Gastroesophageal sphincter (tissue), 3 donors: ENCODE measurements around the gene SMARCA4.

Experiments used
- EP300 ChIP-seq: sonication (generic); formaldehyde crosslinking; IDR thresholded peaks from one replicate; pipeline ENCODE4 v1.6.1; 2017; ENCODE audit warnings: antibody characterized with exemption, mild to moderate bottlenecking
- POLR2A ChIP-seq, 2 donors: fragments of 450-650 bp; IDR thresholded peaks; one replicate each; pipeline ENCODE4 v1.6.1; 2017; ENCODE audit warnings: antibody characterized with exemption in 2 of 2, mild to moderate bottlenecking in 2 of 2, moderate library complexity in 1 of 2
- TF ChIP-seq, protein P1 (sequence below), 4 experiments: fragments of 200-600 bp in 2 of 4; fragments of 450-650 bp in 2 of 4; sonication (generic) in 1 of 4; IDR thresholded peaks; one replicate each; pipeline ENCODE4 v1.5.1; 2017 to 2019; ENCODE audit warnings: antibody characterized with exemption in 4 of 4, mild to moderate bottlenecking in 2 of 4, moderate library complexity in 2 of 4

- TF ChIP-seq, protein P1, sequence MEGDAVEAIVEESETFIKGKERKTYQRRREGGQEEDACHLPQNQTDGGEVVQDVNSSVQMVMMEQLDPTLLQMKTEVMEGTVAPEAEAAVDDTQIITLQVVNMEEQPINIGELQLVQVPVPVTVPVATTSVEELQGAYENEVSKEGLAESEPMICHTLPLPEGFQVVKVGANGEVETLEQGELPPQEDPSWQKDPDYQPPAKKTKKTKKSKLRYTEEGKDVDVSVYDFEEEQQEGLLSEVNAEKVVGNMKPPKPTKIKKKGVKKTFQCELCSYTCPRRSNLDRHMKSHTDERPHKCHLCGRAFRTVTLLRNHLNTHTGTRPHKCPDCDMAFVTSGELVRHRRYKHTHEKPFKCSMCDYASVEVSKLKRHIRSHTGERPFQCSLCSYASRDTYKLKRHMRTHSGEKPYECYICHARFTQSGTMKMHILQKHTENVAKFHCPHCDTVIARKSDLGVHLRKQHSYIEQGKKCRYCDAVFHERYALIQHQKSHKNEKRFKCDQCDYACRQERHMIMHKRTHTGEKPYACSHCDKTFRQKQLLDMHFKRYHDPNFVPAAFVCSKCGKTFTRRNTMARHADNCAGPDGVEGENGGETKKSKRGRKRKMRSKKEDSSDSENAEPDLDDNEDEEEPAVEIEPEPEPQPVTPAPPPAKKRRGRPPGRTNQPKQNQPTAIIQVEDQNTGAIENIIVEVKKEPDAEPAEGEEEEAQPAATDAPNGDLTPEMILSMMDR (IDR thresholded peaks at IDR 0.05): no peak
- TF ChIP-seq POLR2A (IDR thresholded peaks at IDR 0.05) (no peak), EP300 (no peak)
These were observed 36.2 kb upstream of the SMARCA4 start for GRCh38 chr19:10924597-10924996.
